CD4-positive, alpha-beta memory T cell (primary cell): Measurements from ENCODE around the gene CTRB2. TPM values are rescaled to one million over a fixed set of nuclear protein-coding genes. Genes with fewer than 3 reads are reported as not detected.

Source experiments
- CTCF ChIA-PET: fragments of 350-600 bp; sonication (Branson Sonifier 250); formaldehyde crosslinking; loops from one replicate; lab custom pipeline; 2021; ENCODE audit warnings: inconsistent platforms; ENCODE audit not compliant: partially characterized antibody; lab: Charles Lee
- POLR2A ChIA-PET: fragments of 350-600 bp; sonication (Branson Sonifier 250); formaldehyde crosslinking; loops from one replicate; lab custom pipeline; 2021; ENCODE audit not compliant: partially characterized antibody; lab: Charles Lee
- DNase-seq, 5 donors: peaks; one replicate each; pipeline versions ENCODE4 v3.0.0 to v3.0.0-alpha.2; 2020 to 2022; ENCODE audit warnings: mixed read lengths in 1 of 5
- H3K27ac ChIP-seq: one replicate; pipeline ENCODE4 v1.7.0; 2013; ENCODE audit warnings: low read depth, low read length
- H3K27me3 ChIP-seq: 2 replicates; pipeline ENCODE4 v1.7.0; 2013; ENCODE audit warnings: mild to moderate bottlenecking, low read length, moderate library complexity; ENCODE audit not compliant: insufficient read depth
- H3K36me3 ChIP-seq: 2 replicates; pipeline ENCODE4 v1.7.0; 2013; ENCODE audit warnings: mild to moderate bottlenecking, low read length, moderate library complexity; ENCODE audit not compliant: insufficient read depth
- H3K4me1 ChIP-seq: 2 replicates; pipeline ENCODE4 v1.7.0; 2013; ENCODE audit warnings: mild to moderate bottlenecking, low read length, moderate library complexity; ENCODE audit not compliant: insufficient read depth
- H3K4me3 ChIP-seq, 2 donors: one replicate each; pipeline ENCODE4 v1.7.0; 2013; ENCODE audit warnings: low read length in 2 of 2, mild to moderate bottlenecking in 1 of 2
- H3K9me3 ChIP-seq, 2 donors: one replicate each; pipeline ENCODE4 v1.7.0; 2013; ENCODE audit warnings: low read length in 2 of 2, control low read depth in 1 of 2; ENCODE audit not compliant: control insufficient read depth in 1 of 2
- H3K27ac Mint-ChIP-seq, 7 donors: one replicate each; pipeline ENCODE4 v1.8.0; 2020 to 2021; ENCODE audit warnings: mixed read lengths in 7 of 7, mild to moderate bottlenecking in 6 of 7, inconsistent platforms in 3 of 7, moderate library complexity in 3 of 7
- H3K27me3 Mint-ChIP-seq, 2 donors: one replicate each; pipeline ENCODE4 v1.8.0; 2020 to 2021; ENCODE audit warnings: mixed read lengths in 2 of 2
- H3K36me3 Mint-ChIP-seq, 2 donors: one replicate each; pipeline ENCODE4 v1.8.0; 2020 to 2021; ENCODE audit warnings: mixed read lengths in 2 of 2, inconsistent platforms in 1 of 2, mild to moderate bottlenecking in 1 of 2
- H3K4me1 Mint-ChIP-seq, 4 donors: one replicate each; pipeline ENCODE4 v1.8.0; 2020 to 2021; ENCODE audit warnings: mixed read lengths in 4 of 4, mild to moderate bottlenecking in 1 of 4
- H3K4me3 Mint-ChIP-seq, 8 donors: one replicate each; pipeline ENCODE4 v1.8.0; 2020 to 2021; ENCODE audit warnings: mixed read lengths in 8 of 8, mild to moderate bottlenecking in 7 of 8, moderate library complexity in 6 of 8, inconsistent platforms in 3 of 8
- H3K9me3 Mint-ChIP-seq, 8 donors: one replicate each; pipeline ENCODE4 v1.8.0; 2020 to 2021; ENCODE audit warnings: mixed read lengths in 8 of 8, mild to moderate bottlenecking in 5 of 8, inconsistent platforms in 3 of 8, moderate library complexity in 1 of 8
- intact Hi-C: fragments of 100-400 bp; cut with micrococcal nuclease; formaldehyde crosslinking; loops from one replicate; pipeline ENCODE4 v1.15.1; 2023
- polyA plus RNA-seq, 2 donors: library from polyadenylated mRNA; unstranded; fragments of 300-500 nt; fragmentation: Illumina TruSeq; gene quantifications; one replicate each; pipeline ENCODE4 v1.2.3, GENCODE V29; 2021
- total RNA-seq, 2 experiments: library from RNA; stranded (reverse); gene quantifications; one replicate each; pipeline ENCODE4 v1.2.3, GENCODE V29; 2021

Gene CTRB2
- total and polyA plus RNA-seq, 4 experiments from 2014 or later = not detected

GRCh38 chr16:75204410-75204758 is 2.6 kb downstream of the CTRB2 start:
- peaks cover 14% of the 10 kb centered on the region for H3K4me1 ChIP-seq
- no peaks in the 10 kb centered on the region for H3K27me3 ChIP-seq
- Mint-ChIP-seq H3K27ac (no peak overlapping the region), H3K4me1 (peaks cover 10 to 19% (median 13%) of the 10 kb centered on the region in 4 donors), H3K9me3 (no peaks in the 10 kb centered on the region), H3K27me3 (peaks cover 0 to under 1% of the 10 kb centered on the region in 2 donors), H3K36me3 (no peaks in the 10 kb centered on the region), H3K4me3 (no peak overlapping the region)
- no peak for DNase-seq
- CTCF ChIA-PET = no interaction called here
- no peak overlapping the region for H3K27ac ChIP-seq
- intact Hi-C loops = no loop called here
- no peaks in the 10 kb centered on the region for H3K9me3 ChIP-seq
- H3K36me3 ChIP-seq = no peaks in the 10 kb centered on the region
- H3K4me3 ChIP-seq = no peak overlapping the region
- POLR2A ChIA-PET = no interaction called here

GRCh38 chr16:75203667-75204409 is 3.1 kb downstream of the CTRB2 start:
- Histone ChIP-seq H3K9me3 (no peaks in the 10 kb centered on the region), H3K4me3 (no peak overlapping the region), H3K27ac (no peak overlapping the region), H3K4me1 (peaks cover 14% of the 10 kb centered on the region), H3K36me3 (no peaks in the 10 kb centered on the region), H3K27me3 (no peaks in the 10 kb centered on the region)
- CTCF ChIA-PET = interaction anchor here (1.1 kb wide), 1 partner anchor 29 kb away, joined by 5 read pairs; no protein-coding TSS in a partner anchor
- peak overlapping the region in 1 of 7 donors; percentile 49 for H3K27ac Mint-ChIP-seq
- DNase-seq = no peak
- intact Hi-C loops = no loop called here
- POLR2A ChIA-PET = no interaction called here
- peaks cover 12 to 22% (median 14%) of the 10 kb centered on the region in 4 donors for H3K4me1 Mint-ChIP-seq
- peaks cover 2% of the 10 kb centered on the region in 2 donors for H3K27me3 Mint-ChIP-seq
- H3K36me3 Mint-ChIP-seq = no peaks in the 10 kb centered on the region
- H3K4me3 Mint-ChIP-seq = no peak overlapping the region
- H3K9me3 Mint-ChIP-seq = no peaks in the 10 kb centered on the region

GRCh38 chr16:75203096-75203495 is 3.9 kb downstream of the CTRB2 start:
- Histone ChIP-seq H3K9me3 (no peaks in the 10 kb centered on the region), H3K4me1 (peaks cover 14% of the 10 kb centered on the region), H3K27me3 (no peaks in the 10 kb centered on the region), H3K36me3 (no peaks in the 10 kb centered on the region), H3K4me3 (no peak overlapping the region), H3K27ac (no peak overlapping the region)
- POLR2A ChIA-PET = no interaction called here
- Mint-ChIP-seq H3K36me3 (no peaks in the 10 kb centered on the region), H3K4me3 (no peak overlapping the region), H3K27ac (peak overlapping the region in 1 of 7 donors; percentile 57), H3K4me1 (peaks cover 12 to 22% (median 14%) of the 10 kb centered on the region in 4 donors), H3K9me3 (no peaks in the 10 kb centered on the region), H3K27me3 (peaks cover 3 to 6% of the 10 kb centered on the region in 2 donors)
- intact Hi-C loops = no loop called here
- DNase-seq = no peak
- CTCF ChIA-PET = interaction anchor here (1.1 to 7.9 kb wide), 3 partner anchors 30 to 199 kb away, joined by 5 to 156 read pairs (median 60); no protein-coding TSS in a partner anchor

- intact Hi-C loops = no loop called here
- Mint-ChIP-seq H3K9me3 (no peaks in the 10 kb centered on the region), H3K36me3 (no peaks in the 10 kb centered on the region), H3K4me3 (no peak overlapping the region), H3K27me3 (peaks cover 7 to 12% of the 10 kb centered on the region in 2 donors), H3K27ac (peak overlapping the region in 4 of 7 donors; percentile 15 to 58 (median 28)), H3K4me1 (peaks cover 12 to 22% (median 14%) of the 10 kb centered on the region in 4 donors)
- no peaks in the 10 kb centered on the region for H3K36me3 ChIP-seq
- ChIA-PET CTCF (interaction anchor here (4.8 to 7.9 kb wide), 5 partner anchors 15 to 263 kb away, joined by 36 to 156 read pairs (median 60); partner anchors contain the start of genes CTRB1 and TMEM170A), POLR2A (no interaction called here)
- H3K9me3 ChIP-seq = no peaks in the 10 kb centered on the region
- H3K27me3 ChIP-seq = no peaks in the 10 kb centered on the region
- H3K4me3 ChIP-seq = no peak overlapping the region
- DNase-seq = no peak
- no peak overlapping the region for H3K27ac ChIP-seq
- peaks cover 14% of the 10 kb centered on the region for H3K4me1 ChIP-seq
Measured at GRCh38 chr16:75202069-75202590, 4.8 kb downstream of the CTRB2 start.

GRCh38 chr16:75198135-75198600 is 8.8 kb downstream of the CTRB2 start:
- Histone ChIP-seq H3K36me3 (no peaks in the 10 kb centered on the region), H3K27ac (no peak overlapping the region), H3K4me1 (peaks cover 14% of the 10 kb centered on the region), H3K9me3 (no peaks in the 10 kb centered on the region), H3K4me3 (no peak overlapping the region), H3K27me3 (no peaks in the 10 kb centered on the region)
- DNase-seq = no peak
- ChIA-PET CTCF (interaction anchor here (0.9 to 7.9 kb wide), 18 partner anchors 10 to 1974 kb away, joined by 3 to 156 read pairs (median 8); partner anchors contain the start of genes CTRB1 and TMEM170A), POLR2A (no interaction called here)
- Mint-ChIP-seq H3K9me3 (no peaks in the 10 kb centered on the region), H3K36me3 (no peaks in the 10 kb centered on the region), H3K27ac (no peak overlapping the region), H3K4me3 (no peak overlapping the region), H3K27me3 (peaks cover 10 to 14% of the 10 kb centered on the region in 2 donors), H3K4me1 (peaks cover 12 to 22% (median 14%) of the 10 kb centered on the region in 4 donors)
- intact Hi-C loops = loop anchor here (2.0 kb wide), 1 partner anchor 23 kb away; no protein-coding TSS in a partner anchor

GRCh38 chr16:75197522-75198134 is 9.3 kb downstream of the CTRB2 start:
- peaks cover 10 to 15% of the 10 kb centered on the region in 2 donors for H3K27me3 Mint-ChIP-seq
- H3K9me3 ChIP-seq = no peaks in the 10 kb centered on the region
- H3K36me3 ChIP-seq = no peaks in the 10 kb centered on the region
- H3K27ac Mint-ChIP-seq = no peak overlapping the region
- H3K36me3 Mint-ChIP-seq = no peaks in the 10 kb centered on the region
- ChIA-PET POLR2A (no interaction called here), CTCF (interaction anchor here (0.7 to 7.9 kb wide), 16 partner anchors 9 to 566 kb away, joined by 3 to 156 read pairs (median 8); partner anchors contain the start of gene TMEM170A)
- no peaks in the 10 kb centered on the region for H3K9me3 Mint-ChIP-seq
- H3K4me1 ChIP-seq = peaks cover 14% of the 10 kb centered on the region
- intact Hi-C loops = loop anchor here (2.0 kb wide), 1 partner anchor 23 kb away; no protein-coding TSS in a partner anchor
- DNase-seq = no peak
- peaks cover 12 to 22% (median 14%) of the 10 kb centered on the region in 4 donors for H3K4me1 Mint-ChIP-seq
- no peak overlapping the region for H3K27ac ChIP-seq
- no peak overlapping the region for H3K4me3 ChIP-seq
- no peaks in the 10 kb centered on the region for H3K27me3 ChIP-seq
- H3K4me3 Mint-ChIP-seq = no peak overlapping the region
